Tibial nerve (tissue), 3 donors: ENCODE measurements around the gene NXPH1.

Source experiments
- CTCF ChIP-seq, 5 experiments: fragments of 200-600 bp in 3 of 5; fragments of 450-650 bp in 2 of 5; sonication (generic) in 3 of 5; IDR thresholded peaks; one replicate each; pipeline ENCODE4 v1.5.1; 2016 to 2019; ENCODE audit warnings: antibody characterized with exemption in 5 of 5, mild to moderate bottlenecking in 3 of 5, moderate library complexity in 2 of 5
- POLR2A ChIP-seq, 2 donors: fragments of 450-650 bp; IDR thresholded peaks; one replicate each; pipeline ENCODE4 v1.6.1; 2017; ENCODE audit warnings: antibody characterized with exemption in 2 of 2, mild to moderate bottlenecking in 2 of 2, moderate library complexity in 2 of 2

- TF ChIP-seq POLR2A (IDR thresholded peaks at IDR 0.05), result no peak
- TF ChIP-seq CTCF (IDR thresholded peaks at IDR 0.05), result no peak
Observed at GRCh38 chr7:8549046-8549445, 115.6 kb downstream of the NXPH1 start.
